OCI-LY3 (cell line): ENCODE results near the gene TMEM256.

Experiments used
- CTCF ChIP-seq: fragments of 200-600, 300-600 bp; sonication (generic); IDR thresholded peaks from 2 replicates; pipeline ENCODE4 v1.5.1; 2014; ENCODE audit warnings: antibody characterized with exemption, low read length, low read depth
- EZH2phosphoT487 ChIP-seq: fragments of 200-600 bp; shearing (Covaris generic); IDR thresholded peaks from 2 replicates; pipeline ENCODE4 v1.6.1; 2018; ENCODE audit warnings: antibody characterized with exemption, mixed run types, low read depth

- TF ChIP-seq CTCF (no peak), EZH2phosphoT487 (no peak)
Measured at GRCh38 chr17:7448461-7448860, 44.6 kb upstream of the TMEM256 start.
